ENCODE measurements around the gene ACAA1. TPM values are rescaled to one million over a fixed set of nuclear protein-coding genes. Genes with fewer than 3 reads are reported as not detected.
A peak's percentile ranks its signal among the peaks of the same experiment; 100 is the strongest.

ACAA1 gene
- total and polyA plus RNA-seq, 9 of the 15 experiments (the other 6 are each of a cell fraction or from before 2014, with no cell fraction given): 4.0 to 88.9 (median 57.2) TPM

- TF ChIP-seq ETV1 (tag; conservative IDR thresholded peaks at IDR 0.05; ENCODE audit: low read depth) (no peak), RBM14 (IDR thresholded peaks at IDR 0.05; ENCODE audit: borderline replicate concordance, insufficient read depth, low read depth, low read length) (no peak), IRF2 (CRISPR knock-in tag; IDR thresholded peaks at IDR 0.05) (no peak), ZNF184 (CRISPR knock-in tag; IDR thresholded peaks at IDR 0.05) (no peak), MECOM (CRISPR knock-in tag; IDR thresholded peaks at IDR 0.05) (no peak), KDM4B (IDR thresholded peaks at IDR 0.05; ENCODE audit: borderline replicate concordance in 2 of 2, low read depth in 1 of 2) (no peak), HEY1 (CRISPR knock-in tag; IDR thresholded peaks at IDR 0.05; ENCODE audit: borderline replicate concordance) (no peak), CBX8 (IDR thresholded peaks at IDR 0.05; ENCODE audit: borderline replicate concordance, extremely low read depth, low read depth, low read length, poor library complexity, severe bottlenecking) (no peak)
- TF ChIP-seq, protein P1, sequence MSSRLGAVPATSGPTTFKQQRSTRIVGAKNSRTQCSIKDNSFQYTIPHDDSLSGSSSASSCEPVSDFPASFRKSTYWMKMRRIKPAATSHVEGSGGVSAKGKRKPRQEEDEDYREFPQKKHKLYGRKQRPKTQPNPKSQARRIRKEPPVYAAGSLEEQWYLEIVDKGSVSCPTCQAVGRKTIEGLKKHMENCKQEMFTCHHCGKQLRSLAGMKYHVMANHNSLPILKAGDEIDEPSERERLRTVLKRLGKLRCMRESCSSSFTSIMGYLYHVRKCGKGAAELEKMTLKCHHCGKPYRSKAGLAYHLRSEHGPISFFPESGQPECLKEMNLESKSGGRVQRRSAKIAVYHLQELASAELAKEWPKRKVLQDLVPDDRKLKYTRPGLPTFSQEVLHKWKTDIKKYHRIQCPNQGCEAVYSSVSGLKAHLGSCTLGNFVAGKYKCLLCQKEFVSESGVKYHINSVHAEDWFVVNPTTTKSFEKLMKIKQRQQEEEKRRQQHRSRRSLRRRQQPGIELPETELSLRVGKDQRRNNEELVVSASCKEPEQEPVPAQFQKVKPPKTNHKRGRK (tag; IDR thresholded peaks at IDR 0.05): no peak
- TF ChIP-seq, protein P2, sequence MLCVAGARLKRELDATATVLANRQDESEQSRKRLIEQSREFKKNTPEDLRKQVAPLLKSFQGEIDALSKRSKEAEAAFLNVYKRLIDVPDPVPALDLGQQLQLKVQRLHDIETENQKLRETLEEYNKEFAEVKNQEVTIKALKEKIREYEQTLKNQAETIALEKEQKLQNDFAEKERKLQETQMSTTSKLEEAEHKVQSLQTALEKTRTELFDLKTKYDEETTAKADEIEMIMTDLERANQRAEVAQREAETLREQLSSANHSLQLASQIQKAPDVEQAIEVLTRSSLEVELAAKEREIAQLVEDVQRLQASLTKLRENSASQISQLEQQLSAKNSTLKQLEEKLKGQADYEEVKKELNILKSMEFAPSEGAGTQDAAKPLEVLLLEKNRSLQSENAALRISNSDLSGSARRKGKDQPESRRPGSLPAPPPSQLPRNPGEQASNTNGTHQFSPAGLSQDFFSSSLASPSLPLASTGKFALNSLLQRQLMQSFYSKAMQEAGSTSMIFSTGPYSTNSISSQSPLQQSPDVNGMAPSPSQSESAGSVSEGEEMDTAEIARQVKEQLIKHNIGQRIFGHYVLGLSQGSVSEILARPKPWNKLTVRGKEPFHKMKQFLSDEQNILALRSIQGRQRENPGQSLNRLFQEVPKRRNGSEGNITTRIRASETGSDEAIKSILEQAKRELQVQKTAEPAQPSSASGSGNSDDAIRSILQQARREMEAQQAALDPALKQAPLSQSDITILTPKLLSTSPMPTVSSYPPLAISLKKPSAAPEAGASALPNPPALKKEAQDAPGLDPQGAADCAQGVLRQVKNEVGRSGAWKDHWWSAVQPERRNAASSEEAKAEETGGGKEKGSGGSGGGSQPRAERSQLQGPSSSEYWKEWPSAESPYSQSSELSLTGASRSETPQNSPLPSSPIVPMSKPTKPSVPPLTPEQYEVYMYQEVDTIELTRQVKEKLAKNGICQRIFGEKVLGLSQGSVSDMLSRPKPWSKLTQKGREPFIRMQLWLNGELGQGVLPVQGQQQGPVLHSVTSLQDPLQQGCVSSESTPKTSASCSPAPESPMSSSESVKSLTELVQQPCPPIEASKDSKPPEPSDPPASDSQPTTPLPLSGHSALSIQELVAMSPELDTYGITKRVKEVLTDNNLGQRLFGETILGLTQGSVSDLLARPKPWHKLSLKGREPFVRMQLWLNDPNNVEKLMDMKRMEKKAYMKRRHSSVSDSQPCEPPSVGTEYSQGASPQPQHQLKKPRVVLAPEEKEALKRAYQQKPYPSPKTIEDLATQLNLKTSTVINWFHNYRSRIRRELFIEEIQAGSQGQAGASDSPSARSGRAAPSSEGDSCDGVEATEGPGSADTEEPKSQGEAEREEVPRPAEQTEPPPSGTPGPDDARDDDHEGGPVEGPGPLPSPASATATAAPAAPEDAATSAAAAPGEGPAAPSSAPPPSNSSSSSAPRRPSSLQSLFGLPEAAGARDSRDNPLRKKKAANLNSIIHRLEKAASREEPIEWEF (CRISPR knock-in tag; IDR thresholded peaks at IDR 0.05): no peak
- H3K27ac ChIP-seq (ENCODE audit: extremely low read depth, low read depth, low read length): no peak overlapping the region
- no peaks in the 10 kb centered on the region for H3K9me1 ChIP-seq (ENCODE audit: control insufficient read depth, insufficient read depth, low read length)
- BruUV-seq (replicated peaks): TSS peak; percentile 37
- H3K79me2 ChIP-seq (ENCODE audit: control insufficient read depth, insufficient read depth, low read length): peaks cover 43% of the 10 kb centered on the region
- H3K4me3 ChIP-seq: peak overlapping the region; percentile 90; the same call in 1 of the 2 replicates
- H3K4me1 ChIP-seq (replicated peaks in 1 of 2; ENCODE audit: control insufficient read depth in 2 of 2, insufficient read depth in 2 of 2, low read length in 2 of 2): peaks cover 22 to 37% of the 10 kb centered on the region in 2 experiments; a peak in 4 of 5 replicates
- intact Hi-C loops (cut with micrococcal nuclease): loop anchor here (5.0 to 10.0 kb wide), 5 partner anchors 85 to 515 kb away; partner anchors contain the start of gene XYLB
- H3K27me3 ChIP-seq (ENCODE audit: control insufficient read depth in 2 of 2, insufficient read depth in 2 of 2, low read length in 2 of 2): no peaks in the 10 kb centered on the region; a peak in 1 of 5 replicates
- H3K4me2 ChIP-seq (ENCODE audit: insufficient read depth, low read length): peak overlapping the region; percentile 98
- FAIRE-seq (no peak), ATAC-seq (no peak), DNase-seq (ENCODE audit: extremely low read depth in 1 of 4, low spot score in 3 of 4) (no peak)
- WGBS (ENCODE audit: insufficient coverage, low coverage, missing lambda C conversion rate): 83% methylated on average over 7 of the region's 7 CpGs
- peak overlapping the region; percentile 99 for H2AFZ ChIP-seq (ENCODE audit: low read depth, low read length)
- CTCF ChIA-PET (ENCODE audit: low intra/inter-chr PET ratio): no interaction called here
- POLR2A ChIA-PET: interaction anchor here (0.8 to 5.0 kb wide), 7 partner anchors 8 to 135 kb away, joined by 3 to 55 read pairs (median 5); partner anchors contain the start of gene OXSR1
- H4K20me1 ChIP-seq (replicated peaks; ENCODE audit: control insufficient read depth, insufficient read depth, low read length): no peaks in the 10 kb centered on the region
- H3K9ac ChIP-seq (ENCODE audit: insufficient read depth in 1 of 2, low read depth in 2 of 2, low read length in 2 of 2): peak overlapping the region; percentile 79 to 97
- H3K36me3 ChIP-seq (ENCODE audit: control insufficient read depth, insufficient read depth, low read length): peaks cover 36% of the 10 kb centered on the region
- no peaks in the 10 kb centered on the region for H3K9me3 ChIP-seq (replicated peaks; ENCODE audit: control insufficient read depth, insufficient read depth, low read depth, low read length)
- in situ Hi-C loops (cut with MboI): loop anchor here (10.0 kb wide), 2 partner anchors 205 to 335 kb away; partner anchors contain the start of gene XYLB
Measured at GRCh38 chr3:38139652-38140051, 2.7 kb upstream of the ACAA1 start.

Measured in K562 (cell line).